ENCODE measurements around the gene ACBD6. TPM values are rescaled to one million over a fixed set of nuclear protein-coding genes. Genes with fewer than 3 reads are reported as not detected.

Gene ACBD6
- total RNA-seq, 1 donor from 2014 or later: 43.4 TPM

DNA sequence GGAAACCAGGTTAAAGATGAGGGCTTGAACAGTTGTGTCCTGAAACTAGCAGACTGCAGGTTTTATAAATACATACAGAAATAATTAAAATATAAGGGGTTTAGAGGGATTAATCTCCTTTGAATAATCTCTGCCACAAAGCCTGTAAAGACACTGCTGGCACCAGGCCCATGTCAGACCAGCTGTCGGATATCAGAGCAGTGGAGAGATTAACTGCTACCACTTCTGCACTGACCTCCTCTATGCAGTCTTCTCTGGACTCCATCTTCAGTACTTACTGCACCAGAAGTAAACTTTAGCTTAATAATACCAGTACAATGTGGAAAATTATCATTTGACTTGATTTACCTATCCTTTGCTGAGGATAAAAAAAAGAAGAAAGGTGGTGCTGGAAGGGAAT, 143.7 kb downstream of the ACBD6 start:
- Histone ChIP-seq H3K27ac (ENCODE audit: low read depth, low read length) (no peak overlapping the region), H4K20me1 (ENCODE audit: insufficient read depth, low read length) (peaks cover 4% of the 10 kb centered on the region), H3K9me3 (ENCODE audit: insufficient read depth, low read depth, low read length) (no peaks in the 10 kb centered on the region)

GRCh38 chr1:180353945-180354344, 148.4 kb downstream of the ACBD6 start:
- peaks cover 4% of the 10 kb centered on the region for H4K20me1 ChIP-seq (ENCODE audit: insufficient read depth, low read length)
- peaks cover 2% of the 10 kb centered on the region for H3K79me2 ChIP-seq (ENCODE audit: insufficient read depth, low read length)
- no peak overlapping the region for H3K9ac ChIP-seq (ENCODE audit: low read length)
- Mint-ChIP-seq H3K27ac (ENCODE audit: unreplicated experiment) (no peak overlapping the region), H3K36me3 (ENCODE audit: low read depth, unreplicated experiment) (peaks cover 2% of the 10 kb centered on the region), H3K4me1 (ENCODE audit: low read depth, unreplicated experiment) (peaks cover 6% of the 10 kb centered on the region), H3K27me3 (ENCODE audit: low read depth, unreplicated experiment) (no peaks in the 10 kb centered on the region), H3K9me3 (ENCODE audit: unreplicated experiment) (no peaks in the 10 kb centered on the region), H3K4me3 (ENCODE audit: unreplicated experiment) (no peak overlapping the region)
- TF ChIP-seq, protein P1, sequence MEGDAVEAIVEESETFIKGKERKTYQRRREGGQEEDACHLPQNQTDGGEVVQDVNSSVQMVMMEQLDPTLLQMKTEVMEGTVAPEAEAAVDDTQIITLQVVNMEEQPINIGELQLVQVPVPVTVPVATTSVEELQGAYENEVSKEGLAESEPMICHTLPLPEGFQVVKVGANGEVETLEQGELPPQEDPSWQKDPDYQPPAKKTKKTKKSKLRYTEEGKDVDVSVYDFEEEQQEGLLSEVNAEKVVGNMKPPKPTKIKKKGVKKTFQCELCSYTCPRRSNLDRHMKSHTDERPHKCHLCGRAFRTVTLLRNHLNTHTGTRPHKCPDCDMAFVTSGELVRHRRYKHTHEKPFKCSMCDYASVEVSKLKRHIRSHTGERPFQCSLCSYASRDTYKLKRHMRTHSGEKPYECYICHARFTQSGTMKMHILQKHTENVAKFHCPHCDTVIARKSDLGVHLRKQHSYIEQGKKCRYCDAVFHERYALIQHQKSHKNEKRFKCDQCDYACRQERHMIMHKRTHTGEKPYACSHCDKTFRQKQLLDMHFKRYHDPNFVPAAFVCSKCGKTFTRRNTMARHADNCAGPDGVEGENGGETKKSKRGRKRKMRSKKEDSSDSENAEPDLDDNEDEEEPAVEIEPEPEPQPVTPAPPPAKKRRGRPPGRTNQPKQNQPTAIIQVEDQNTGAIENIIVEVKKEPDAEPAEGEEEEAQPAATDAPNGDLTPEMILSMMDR (IDR thresholded peaks at IDR 0.05; ENCODE audit: insufficient read depth, low read depth, low read length): no peak
- no peak for FAIRE-seq
- H3K9me3 ChIP-seq (ENCODE audit: insufficient read depth, low read depth, low read length): no peaks in the 10 kb centered on the region
- no peaks in the 10 kb centered on the region for H3K36me3 ChIP-seq (ENCODE audit: insufficient read depth, low read length)
- H3K27ac ChIP-seq (ENCODE audit: low read depth, low read length): no peak overlapping the region
- no peak overlapping the region for H3K4me2 ChIP-seq (ENCODE audit: low read length)
- no peak for DNase-seq (ENCODE audit: low read depth)
- no peaks in the 10 kb centered on the region for H3K27me3 ChIP-seq (ENCODE audit: insufficient read depth, low read length)
- no peaks in the 10 kb centered on the region for H3K4me1 ChIP-seq (ENCODE audit: insufficient read depth, low read length)
- no peak overlapping the region for H2AFZ ChIP-seq (ENCODE audit: low read depth, low read length)
- H3K4me3 ChIP-seq (ENCODE audit: insufficient read depth, low read depth, low read length): no peak overlapping the region

More for the DNA sequence above, 143.7 kb downstream of the ACBD6 start:
- Histone ChIP-seq H3K27me3 (ENCODE audit: insufficient read depth, low read length) (no peaks in the 10 kb centered on the region), H2AFZ (ENCODE audit: low read depth, low read length) (no peak overlapping the region), H3K4me3 (ENCODE audit: insufficient read depth, low read depth, low read length) (no peak overlapping the region), H3K36me3 (ENCODE audit: insufficient read depth, low read length) (no peaks in the 10 kb centered on the region), H3K4me2 (ENCODE audit: low read length) (no peak overlapping the region), H3K4me1 (ENCODE audit: insufficient read depth, low read length) (peaks cover 9% of the 10 kb centered on the region), H3K9ac (ENCODE audit: low read length) (no peak overlapping the region), H3K79me2 (ENCODE audit: insufficient read depth, low read length) (no peaks in the 10 kb centered on the region)
- H3K27ac Mint-ChIP-seq (ENCODE audit: unreplicated experiment): no peak overlapping the region
- H3K36me3 Mint-ChIP-seq (ENCODE audit: low read depth, unreplicated experiment): peaks cover 2% of the 10 kb centered on the region
- H3K4me1 Mint-ChIP-seq (ENCODE audit: low read depth, unreplicated experiment): peaks cover 17% of the 10 kb centered on the region
- peak; percentile 6 for DNase-seq (ENCODE audit: low read depth)
- H3K4me3 Mint-ChIP-seq (ENCODE audit: unreplicated experiment): no peak overlapping the region
- FAIRE-seq: no peak
- H3K9me3 Mint-ChIP-seq (ENCODE audit: unreplicated experiment): no peaks in the 10 kb centered on the region
- H3K27me3 Mint-ChIP-seq (ENCODE audit: low read depth, unreplicated experiment): no peaks in the 10 kb centered on the region
- TF ChIP-seq, protein P1 (IDR thresholded peaks at IDR 0.05; ENCODE audit: insufficient read depth, low read depth, low read length): no peak
- no peak for TF ChIP-seq EZH2 (IDR thresholded peaks at IDR 0.05; ENCODE audit: insufficient read depth, low read length)

GRCh38 chr1:180352588-180352987, 149.8 kb downstream of the ACBD6 start:
- Histone ChIP-seq H3K9ac (ENCODE audit: low read length) (no peak overlapping the region), H3K4me3 (ENCODE audit: insufficient read depth, low read depth, low read length) (no peak overlapping the region), H3K4me2 (ENCODE audit: low read length) (no peak overlapping the region), H3K36me3 (ENCODE audit: insufficient read depth, low read length) (no peaks in the 10 kb centered on the region), H3K27me3 (ENCODE audit: insufficient read depth, low read length) (no peaks in the 10 kb centered on the region), H2AFZ (ENCODE audit: low read depth, low read length) (no peak overlapping the region), H3K27ac (ENCODE audit: low read depth, low read length) (no peak overlapping the region), H4K20me1 (ENCODE audit: insufficient read depth, low read length) (peaks cover 4% of the 10 kb centered on the region), H3K9me3 (ENCODE audit: insufficient read depth, low read depth, low read length) (no peaks in the 10 kb centered on the region), H3K4me1 (ENCODE audit: insufficient read depth, low read length) (no peaks in the 10 kb centered on the region), H3K79me2 (ENCODE audit: insufficient read depth, low read length) (peaks cover 2% of the 10 kb centered on the region)
- no peaks in the 10 kb centered on the region for H3K27me3 Mint-ChIP-seq (ENCODE audit: low read depth, unreplicated experiment)
- peaks cover 4% of the 10 kb centered on the region for H3K4me1 Mint-ChIP-seq (ENCODE audit: low read depth, unreplicated experiment)
- H3K27ac Mint-ChIP-seq (ENCODE audit: unreplicated experiment): no peak overlapping the region
- no peaks in the 10 kb centered on the region for H3K36me3 Mint-ChIP-seq (ENCODE audit: low read depth, unreplicated experiment)
- no peak for TF ChIP-seq EZH2 (IDR thresholded peaks at IDR 0.05; ENCODE audit: insufficient read depth, low read length)
- TF ChIP-seq, protein P1 (IDR thresholded peaks at IDR 0.05; ENCODE audit: insufficient read depth, low read depth, low read length): no peak
- no peaks in the 10 kb centered on the region for H3K9me3 Mint-ChIP-seq (ENCODE audit: unreplicated experiment)
- FAIRE-seq: peak; percentile 65
- DNase-seq (ENCODE audit: low read depth): no peak
- no peak overlapping the region for H3K4me3 Mint-ChIP-seq (ENCODE audit: unreplicated experiment)

Data from astrocyte (in vitro differentiated cells and primary cell).